HG03354 (cell line): ENCODE results near the gene MAPK8IP1.

Source experiments
- ATAC-seq: cut with Tn5 transposase; IDR thresholded peaks from one replicate; pipeline ENCODE4 v1.9.1; 2021; ENCODE audit warnings: mild to moderate bottlenecking; ENCODE audit not compliant: unreplicated experiment, poor library complexity, severe bottlenecking

The MAPK8IP1 gene

DNA sequence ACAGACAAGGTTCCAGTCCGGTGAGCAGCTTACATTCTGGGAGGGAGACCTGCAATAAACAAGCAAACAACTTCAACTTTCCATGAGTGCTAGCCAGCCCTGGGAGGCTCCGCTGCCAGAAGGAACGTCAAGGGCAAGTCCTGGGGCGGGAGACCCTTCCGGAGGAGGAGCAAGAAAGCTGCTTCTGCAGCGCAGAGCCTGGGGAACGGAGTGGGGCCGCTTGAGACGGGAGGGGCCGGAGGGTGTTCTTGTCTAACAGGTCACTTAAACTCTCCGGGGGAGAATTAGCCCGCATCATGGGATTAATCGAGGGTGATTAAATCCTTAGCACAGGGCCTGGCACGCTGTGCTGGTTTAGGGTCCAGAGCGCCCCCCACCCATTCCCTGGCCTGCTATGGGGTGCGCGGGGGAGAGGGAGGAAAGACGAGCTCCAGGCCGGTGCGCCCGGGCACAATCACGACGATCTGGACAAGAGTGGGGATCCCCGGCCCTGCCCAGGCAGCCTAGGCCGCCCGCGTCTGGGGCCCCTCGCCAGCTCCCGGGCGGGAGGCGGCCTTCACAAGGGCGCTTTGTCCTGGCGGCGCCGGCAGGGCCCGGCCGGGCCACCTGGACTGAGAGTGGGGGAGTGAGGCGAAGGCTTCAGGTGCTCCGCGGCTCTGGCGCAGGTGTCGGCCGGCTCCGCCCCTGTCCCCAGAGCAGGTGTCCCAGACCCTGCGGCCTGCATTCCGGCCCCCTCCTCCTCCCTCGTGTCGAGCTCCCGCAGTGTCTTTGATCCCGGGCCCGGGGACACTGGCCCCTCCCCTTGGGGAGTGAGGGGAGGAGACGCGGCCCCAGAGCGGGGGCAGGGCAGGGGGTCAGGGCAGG is 36.3 kb downstream of the MAPK8IP1 start:
- ATAC-seq, result no peak

- no peak for ATAC-seq
Measured at GRCh38 chr11:45922425-45923082, 37.1 kb downstream of the MAPK8IP1 start, which contains the start of gene LARGE2. TSS of gene LARGE2 (plus strand) at chr11:45922656. CDS start at chr11:45922883, 227 bp downstream.

DNA sequence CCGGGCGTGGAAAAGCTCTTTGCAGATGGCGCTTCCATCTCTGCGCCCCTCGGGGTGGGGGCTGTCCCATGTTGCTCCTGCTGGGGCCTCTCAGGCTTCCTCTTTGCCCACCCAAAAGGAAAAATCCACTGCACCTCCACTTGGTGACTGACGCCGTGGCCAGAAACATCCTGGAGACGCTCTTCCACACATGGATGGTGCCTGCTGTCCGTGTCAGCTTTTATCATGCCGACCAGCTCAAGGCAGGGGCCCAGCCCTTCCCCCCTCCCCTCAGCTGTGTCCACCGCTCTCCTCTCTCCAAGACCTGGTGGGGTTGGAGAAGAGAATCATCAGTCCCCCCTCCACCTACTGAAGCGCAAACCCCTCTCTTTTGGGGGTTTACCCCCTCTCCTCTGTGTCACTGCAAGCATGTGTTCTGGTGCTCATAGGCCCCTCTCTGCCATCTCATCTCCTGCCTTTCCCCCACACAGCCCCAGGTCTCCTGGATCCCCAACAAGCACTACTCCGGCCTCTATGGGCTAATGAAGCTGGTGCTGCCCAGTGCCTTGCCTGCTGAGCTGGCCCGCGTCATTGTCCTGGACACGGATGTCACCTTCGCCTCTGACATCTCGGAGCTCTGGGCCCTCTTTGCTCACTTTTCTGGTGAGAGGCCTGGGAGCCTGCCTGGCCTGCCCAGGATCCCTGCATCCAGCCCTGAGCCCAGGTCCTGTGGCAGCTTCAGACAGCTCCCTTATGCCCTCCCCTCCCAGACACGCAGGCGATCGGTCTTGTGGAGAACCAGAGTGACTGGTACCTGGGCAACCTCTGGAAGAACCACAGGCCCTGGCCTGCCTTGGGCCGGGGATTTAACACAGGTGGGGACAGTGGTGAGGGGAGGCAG is 38.8 kb downstream of the MAPK8IP1 start:
- ATAC-seq, result no peak

DNA sequence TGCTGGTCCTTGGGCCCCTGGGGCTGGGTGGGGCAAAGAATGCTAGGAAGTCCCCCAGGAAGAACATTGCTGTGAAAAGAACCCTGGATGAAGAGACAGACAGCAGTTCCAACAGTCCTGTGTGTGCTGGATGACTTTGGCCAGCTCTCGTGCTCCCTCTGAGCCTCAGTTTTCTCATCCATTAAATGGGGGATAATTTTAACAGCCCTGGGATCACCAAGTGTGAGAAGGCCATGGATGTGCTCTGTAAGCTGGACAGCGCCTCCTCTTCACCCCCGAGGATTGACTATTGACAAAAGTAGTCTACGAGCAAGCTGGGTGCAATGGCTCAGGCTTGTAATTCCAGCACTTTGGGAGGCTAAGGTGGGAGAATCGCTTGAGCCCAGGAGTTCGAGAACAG is 39.5 kb downstream of the MAPK8IP1 start:
- ATAC-seq, result no peak

DNA sequence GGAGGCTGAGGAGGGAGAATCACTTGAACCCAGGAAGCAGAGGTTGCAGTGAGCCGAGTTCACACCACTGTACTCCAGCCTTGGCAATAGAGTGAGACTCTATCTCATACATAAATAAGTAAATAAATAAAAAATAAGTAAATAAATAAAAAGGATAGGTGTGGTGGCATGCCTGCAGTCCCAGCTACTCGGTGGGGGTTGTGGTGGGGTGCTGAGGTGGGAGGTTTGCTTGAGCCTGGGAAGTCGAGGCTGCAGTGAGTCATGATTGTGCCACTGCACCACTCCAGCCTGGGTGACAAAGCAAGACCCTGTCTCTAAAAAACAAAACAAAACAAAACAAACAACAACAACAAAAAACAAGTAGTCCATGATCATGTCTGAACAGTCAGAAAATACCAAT is 40.1 kb downstream of the MAPK8IP1 start:
- no peak for ATAC-seq

DNA sequence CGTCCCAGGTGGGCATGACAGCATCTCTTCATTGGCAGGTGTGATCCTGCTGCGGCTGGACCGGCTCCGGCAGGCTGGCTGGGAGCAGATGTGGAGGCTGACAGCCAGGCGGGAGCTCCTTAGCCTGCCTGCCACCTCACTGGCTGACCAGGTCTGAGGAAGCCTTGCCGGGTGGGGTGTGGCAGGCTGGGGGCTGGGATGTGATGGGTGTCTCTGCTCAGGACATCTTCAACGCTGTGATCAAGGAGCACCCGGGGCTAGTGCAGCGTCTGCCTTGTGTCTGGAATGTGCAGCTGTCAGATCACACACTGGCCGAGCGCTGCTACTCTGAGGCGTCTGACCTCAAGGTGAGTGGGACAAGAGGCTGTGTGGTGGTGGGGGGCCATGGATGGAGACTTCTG is 40.5 kb downstream of the MAPK8IP1 start:
- no peak for ATAC-seq

DNA sequence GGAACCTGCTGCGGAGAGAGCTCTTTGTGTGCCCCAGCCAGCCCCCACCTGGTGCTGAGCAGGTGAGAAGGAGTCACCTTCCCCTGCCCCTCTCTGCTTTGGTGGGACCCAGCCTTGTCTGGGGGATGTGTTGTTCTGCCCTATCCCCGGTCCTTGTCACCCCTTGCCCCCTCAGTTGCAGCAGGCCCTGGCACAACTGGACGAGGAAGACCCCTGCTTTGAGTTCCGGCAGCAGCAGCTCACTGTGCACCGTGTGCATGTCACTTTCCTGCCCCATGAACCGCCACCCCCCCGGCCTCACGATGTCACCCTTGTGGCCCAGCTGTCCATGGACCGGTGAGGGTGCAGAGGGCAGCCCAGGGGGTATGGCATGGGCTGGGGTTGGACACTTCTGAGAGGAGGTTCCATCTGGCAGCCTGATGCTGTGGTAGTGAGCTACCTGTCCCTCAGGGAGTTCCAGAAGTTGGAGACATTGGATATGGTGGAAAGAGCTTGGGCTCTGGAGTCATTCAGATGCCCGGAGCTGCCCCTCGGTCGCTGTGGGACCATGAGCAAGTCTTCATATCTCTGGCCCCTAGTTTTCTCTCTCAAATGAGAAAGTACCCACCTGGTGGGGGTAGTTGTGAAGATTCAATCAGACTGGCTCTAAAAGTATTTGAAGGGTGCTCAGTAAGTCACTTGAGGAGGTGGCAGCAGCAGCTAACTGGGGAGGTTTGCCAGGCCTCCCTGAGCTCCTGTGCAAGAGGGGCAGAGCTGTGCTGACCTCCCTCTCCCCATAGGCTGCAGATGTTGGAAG is 41.3 kb downstream of the MAPK8IP1 start:
- ATAC-seq, result no peak

DNA sequence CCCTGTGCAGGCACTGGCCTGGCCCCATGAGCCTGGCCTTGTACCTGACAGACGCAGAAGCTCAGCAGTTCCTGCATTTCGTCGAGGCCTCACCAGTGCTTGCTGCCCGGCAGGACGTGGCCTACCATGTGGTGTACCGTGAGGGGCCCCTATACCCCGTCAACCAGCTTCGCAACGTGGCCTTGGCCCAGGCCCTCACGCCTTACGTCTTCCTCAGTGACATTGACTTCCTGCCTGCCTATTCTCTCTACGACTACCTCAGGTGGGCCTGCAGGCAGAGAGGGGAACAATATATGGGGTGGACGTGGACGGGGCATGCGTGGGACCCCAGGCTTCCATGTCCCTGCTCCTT is 41.9 kb downstream of the MAPK8IP1 start:
- no peak for ATAC-seq

DNA sequence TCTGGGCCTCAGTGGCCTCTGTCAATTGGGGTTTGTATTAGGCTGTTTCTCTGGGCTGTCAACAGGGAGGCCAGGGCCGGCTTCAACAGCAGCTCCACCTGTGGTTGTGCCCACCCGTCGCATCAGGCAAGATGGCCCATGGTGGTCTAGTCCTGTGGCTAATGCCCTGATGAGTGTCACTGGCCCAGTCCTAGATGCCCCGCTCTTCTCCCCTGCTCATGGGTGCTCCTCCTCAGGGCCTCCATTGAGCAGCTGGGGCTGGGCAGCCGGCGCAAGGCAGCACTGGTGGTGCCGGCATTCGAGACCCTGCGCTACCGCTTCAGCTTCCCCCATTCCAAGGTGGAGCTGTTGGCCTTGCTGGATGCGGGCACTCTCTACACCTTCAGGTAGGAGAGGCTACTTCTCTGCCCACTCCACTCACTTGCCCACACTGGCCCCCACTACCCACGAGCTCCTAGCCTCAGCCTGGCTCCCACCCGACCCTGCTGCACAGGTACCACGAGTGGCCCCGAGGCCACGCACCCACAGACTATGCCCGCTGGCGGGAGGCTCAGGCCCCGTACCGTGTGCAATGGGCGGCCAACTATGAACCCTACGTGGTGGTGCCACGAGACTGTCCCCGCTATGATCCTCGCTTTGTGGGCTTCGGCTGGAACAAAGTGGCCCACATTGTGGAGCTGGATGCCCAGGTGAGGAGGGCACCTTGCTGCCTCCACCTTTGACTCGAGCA is 42.4 kb downstream of the MAPK8IP1 start:
- no peak for ATAC-seq

DNA sequence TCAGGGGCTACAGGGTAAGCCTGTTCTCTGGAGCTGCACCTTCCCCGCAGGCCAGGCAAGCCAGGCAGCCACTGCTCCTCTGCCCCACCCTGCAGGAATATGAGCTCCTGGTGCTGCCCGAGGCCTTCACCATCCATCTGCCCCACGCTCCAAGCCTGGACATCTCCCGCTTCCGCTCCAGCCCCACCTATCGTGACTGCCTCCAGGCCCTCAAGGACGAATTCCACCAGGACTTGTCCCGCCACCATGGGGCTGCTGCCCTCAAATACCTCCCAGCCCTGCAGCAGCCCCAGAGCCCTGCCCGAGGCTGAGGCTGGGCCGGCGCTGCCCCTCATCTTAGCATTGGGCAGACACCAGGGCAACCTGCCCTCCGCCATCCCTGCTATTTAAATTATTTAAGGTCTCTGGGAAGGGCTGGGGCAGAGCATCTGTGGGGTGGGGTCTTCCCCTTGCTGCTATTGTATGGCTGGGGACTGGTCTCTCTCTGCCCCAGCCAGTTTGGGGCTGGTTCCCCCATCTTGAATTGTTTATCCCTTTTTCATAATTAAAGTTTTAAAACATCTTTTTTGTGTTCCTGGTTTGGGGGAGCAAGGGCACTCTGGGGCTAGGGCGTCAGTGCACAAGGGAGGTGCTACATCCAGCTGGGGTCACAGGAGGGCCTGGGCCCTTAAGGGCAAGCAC is 43.2 kb downstream of the MAPK8IP1 start:
- ATAC-seq, result no peak

GRCh38 chr11:45929486-45930030 is 44.1 kb downstream of the MAPK8IP1 start:
- no peak for ATAC-seq

- ATAC-seq, result peak; percentile 94
Measured at GRCh38 chr11:45930031-45930794, 44.8 kb downstream of the MAPK8IP1 start.

GRCh38 chr11:45930951-45931570 is 45.6 kb downstream of the MAPK8IP1 start:
- ATAC-seq, result no peak

DNA sequence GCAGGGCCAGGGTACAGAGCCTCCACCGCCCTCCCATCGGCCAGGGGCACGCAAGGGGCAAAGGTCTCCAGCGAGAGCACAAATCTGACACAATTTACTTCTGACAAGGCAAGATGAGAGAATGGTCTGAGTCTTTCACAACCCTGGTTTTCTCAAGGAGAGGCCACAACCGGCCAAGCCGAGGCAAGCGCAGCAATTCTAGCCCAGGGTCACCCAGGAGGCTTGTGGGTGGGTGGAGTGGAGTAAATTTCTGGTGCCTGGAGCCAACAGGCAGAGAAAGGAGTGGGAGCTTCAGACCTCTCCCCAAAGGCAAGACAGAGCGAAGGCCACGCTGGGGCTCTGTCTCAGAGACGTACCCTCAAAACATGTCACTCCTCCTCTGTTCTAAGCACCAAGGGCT is 46.3 kb downstream of the MAPK8IP1 start:
- ATAC-seq, result no peak

DNA sequence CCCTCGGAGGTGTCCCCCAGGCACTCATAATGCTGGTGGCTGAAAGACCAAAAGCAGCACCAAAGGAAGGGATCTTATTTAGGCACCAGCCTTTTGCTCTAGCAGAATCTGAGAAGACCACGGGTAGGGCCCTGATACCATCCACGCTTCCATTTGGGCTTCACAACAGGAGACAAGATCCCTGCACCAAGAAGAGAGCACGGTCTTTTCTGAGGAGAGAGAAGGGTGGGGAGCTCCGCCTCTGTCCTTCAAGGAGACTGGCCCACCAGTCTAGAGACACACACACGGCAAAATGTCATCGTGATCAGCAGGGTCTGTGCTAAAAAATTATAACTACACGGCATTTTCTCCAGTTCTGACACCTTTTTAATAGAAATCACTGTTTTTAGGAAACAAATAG is 46.8 kb downstream of the MAPK8IP1 start:
- no peak for ATAC-seq

GRCh38 chr11:45933131-45933831 is 47.8 kb downstream of the MAPK8IP1 start:
- ATAC-seq, result peak; percentile 23
